Naive thymus-derived CD4-positive, alpha-beta T cell (primary cell): ENCODE data around the gene ISYNA1. TPM values are rescaled to one million over a fixed set of nuclear protein-coding genes. Genes with fewer than 3 reads are reported as not detected.
A peak's percentile ranks its signal among the peaks of the same experiment; 100 is the strongest.

Experiments used
- ATAC-seq: fragments of 150-1000 bp; cut with Tn5 transposase; 2 replicates; pipeline ENCODE4 v1.10.0; 2021; ENCODE audit warnings: mild to moderate bottlenecking, moderate library complexity
- CTCF ChIA-PET: fragments of 350-600 bp; sonication (Branson Sonifier 250); formaldehyde crosslinking; loops from one replicate; lab custom pipeline; 2021; ENCODE audit warnings: antibody characterized with exemption; lab: Charles Lee
- POLR2A ChIA-PET: fragments of 350-600 bp; sonication (Branson Sonifier 250); formaldehyde crosslinking; loops from one replicate; lab custom pipeline; 2021; ENCODE audit warnings: antibody characterized with exemption, inconsistent platforms; lab: Charles Lee
- DNase-seq, 9 donors: peaks; one replicate each; pipeline versions ENCODE4 v3.0.0 to v3.0.0-alpha.2; 2020 to 2022; ENCODE audit warnings: mixed read lengths in 1 of 9
- H3K27ac ChIP-seq: one replicate; pipeline ENCODE4 v1.7.0; 2013; ENCODE audit warnings: mild to moderate bottlenecking, low read depth, low read length, moderate library complexity
- H3K27me3 ChIP-seq, 2 donors: one replicate each; pipeline ENCODE4 v1.7.0; 2013; ENCODE audit warnings: low read length in 2 of 2, mild to moderate bottlenecking in 2 of 2, moderate library complexity in 2 of 2; ENCODE audit not compliant: control insufficient read depth in 2 of 2, insufficient read depth in 2 of 2
- H3K36me3 ChIP-seq, 3 experiments: 1 replicate in 2 of 3; 2 replicates in 1 of 3; pipeline ENCODE4 v1.7.0; 2013; ENCODE audit warnings: low read length in 3 of 3, mild to moderate bottlenecking in 3 of 3, moderate library complexity in 1 of 3; ENCODE audit not compliant: insufficient read depth in 3 of 3, control insufficient read depth in 2 of 3
- H3K4me1 ChIP-seq, 2 donors: one replicate each; pipeline ENCODE4 v1.7.0; 2013; ENCODE audit warnings: low read length in 2 of 2, mild to moderate bottlenecking in 2 of 2, moderate library complexity in 1 of 2; ENCODE audit not compliant: control insufficient read depth in 2 of 2, insufficient read depth in 2 of 2
- H3K4me3 ChIP-seq: 2 replicates; pipeline ENCODE4 v1.7.0; 2013; ENCODE audit warnings: mild to moderate bottlenecking, low read length
- H3K9me3 ChIP-seq, 3 experiments: 1 replicate in 2 of 3; 2 replicates in 1 of 3; pipeline ENCODE4 v1.7.0; 2013; ENCODE audit warnings: low read length in 3 of 3; ENCODE audit not compliant: control insufficient read depth in 2 of 3
- H3K27ac Mint-ChIP-seq, 9 donors: one replicate each; pipeline ENCODE4 v1.8.0; 2020 to 2022; ENCODE audit warnings: mixed read lengths in 9 of 9, mild to moderate bottlenecking in 8 of 9, moderate library complexity in 5 of 9, inconsistent platforms in 2 of 9
- H3K27me3 Mint-ChIP-seq, 5 donors: one replicate each; pipeline ENCODE4 v1.8.0; 2021 to 2022; ENCODE audit warnings: mixed read lengths in 5 of 5, mild to moderate bottlenecking in 1 of 5
- H3K36me3 Mint-ChIP-seq, 5 donors: one replicate each; pipeline ENCODE4 v1.8.0; 2020 to 2022; ENCODE audit warnings: mixed read lengths in 5 of 5, mild to moderate bottlenecking in 3 of 5, inconsistent platforms in 1 of 5
- H3K4me1 Mint-ChIP-seq, 7 donors: one replicate each; pipeline ENCODE4 v1.8.0; 2020 to 2022; ENCODE audit warnings: mixed read lengths in 7 of 7, mild to moderate bottlenecking in 3 of 7, inconsistent platforms in 1 of 7
- H3K4me3 Mint-ChIP-seq, 10 donors: one replicate each; pipeline ENCODE4 v1.8.0; 2020 to 2022; ENCODE audit warnings: mild to moderate bottlenecking in 10 of 10, mixed read lengths in 10 of 10, moderate library complexity in 6 of 10, inconsistent platforms in 2 of 10
- H3K9me3 Mint-ChIP-seq, 11 donors: one replicate each; pipeline ENCODE4 v1.8.0; 2020 to 2022; ENCODE audit warnings: mixed read lengths in 11 of 11, mild to moderate bottlenecking in 4 of 11, inconsistent platforms in 1 of 11, moderate library complexity in 1 of 11
- intact Hi-C, 2 donors: fragments of 100-400 bp; cut with micrococcal nuclease; formaldehyde crosslinking; loops; one replicate each; pipeline ENCODE4 v1.15.1; 2023
- polyA plus RNA-seq, 2 donors: library from polyadenylated mRNA; unstranded; fragments of 300-500 nt; fragmentation: Illumina TruSeq; gene quantifications; one replicate each; pipeline ENCODE4 v1.2.3, GENCODE V29; 2021
- total RNA-seq, 6 experiments: library from RNA in 5 of 6; stranded (reverse) in 5 of 6; gene quantifications; 1 replicate in 5 of 6; 2 replicates in 1 of 6; pipeline ENCODE4 v1.2.3 and lab custom pipeline; 2021 to 2026

The ISYNA1 gene
- total and polyA plus RNA-seq, 7 experiments from 2014 or later, result 9.5 to 42.5 (median 39.7) TPM

GRCh38 chr19:18475762-18476331 lies 37.9 kb upstream of the ISYNA1 start:
- intact Hi-C loops, result loop anchor here in 1 of 2 donors (10.0 kb wide), 1 partner anchor 99 kb away; the partner anchor contains the start of gene UBA52
- H3K36me3 Mint-ChIP-seq, result peaks cover 0 to 3% (median 3%) of the 10 kb centered on the region in 5 donors
- no peak for ATAC-seq
- Histone ChIP-seq H3K9me3 (no peaks in the 10 kb centered on the region), H3K27ac (no peak overlapping the region), H3K36me3 (peaks cover 0 to 12% (median 3%) of the 10 kb centered on the region in 3 experiments), H3K27me3 (no peaks in the 10 kb centered on the region), H3K4me1 (peaks cover 15 to 67% of the 10 kb centered on the region in 2 donors), H3K4me3 (no peak overlapping the region)
- CTCF ChIA-PET, result no interaction called here
- H3K27ac Mint-ChIP-seq, result peak overlapping the region in 3 of 9 donors; percentile 15 to 76 (median 71)
- H3K4me1 Mint-ChIP-seq, result peaks cover 37 to 62% (median 48%) of the 10 kb centered on the region in 7 donors
- no peak for DNase-seq
- H3K4me3 Mint-ChIP-seq, result peak overlapping the region in 1 of 10 donors; percentile 4
- POLR2A ChIA-PET, result interaction anchor here (0.6 to 0.7 kb wide), 2 partner anchors 23 to 34 kb away, joined by 4 to 5 read pairs; no protein-coding TSS in a partner anchor
- peaks cover 0 to 2% (median 0%) of the 10 kb centered on the region in 11 donors for H3K9me3 Mint-ChIP-seq
- H3K27me3 Mint-ChIP-seq, result no peaks in the 10 kb centered on the region

DNA sequence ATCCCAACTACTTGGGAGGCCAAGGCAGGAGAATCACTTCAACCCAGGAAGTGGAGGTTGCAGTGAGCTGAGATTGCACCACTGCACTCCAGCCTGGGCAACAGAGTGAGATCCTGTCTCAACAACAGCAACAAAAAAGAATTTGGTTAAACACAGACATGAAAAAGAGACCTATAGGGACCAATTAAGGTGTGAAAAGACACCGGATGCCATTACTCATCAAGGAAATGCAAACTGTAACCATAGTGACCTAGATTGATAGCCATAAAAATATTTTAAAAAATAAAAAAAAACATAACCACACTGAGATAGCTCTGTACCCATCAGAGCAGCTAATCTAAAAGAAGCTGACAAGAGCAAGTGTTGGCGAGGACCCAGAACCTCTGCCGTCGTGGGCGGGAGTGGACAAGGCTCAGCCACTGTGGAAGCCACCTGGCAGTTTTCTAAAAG lies 37.1 kb upstream of the ISYNA1 start:
- H3K27ac ChIP-seq, result no peak overlapping the region
- CTCF ChIA-PET, result no interaction called here

DNA sequence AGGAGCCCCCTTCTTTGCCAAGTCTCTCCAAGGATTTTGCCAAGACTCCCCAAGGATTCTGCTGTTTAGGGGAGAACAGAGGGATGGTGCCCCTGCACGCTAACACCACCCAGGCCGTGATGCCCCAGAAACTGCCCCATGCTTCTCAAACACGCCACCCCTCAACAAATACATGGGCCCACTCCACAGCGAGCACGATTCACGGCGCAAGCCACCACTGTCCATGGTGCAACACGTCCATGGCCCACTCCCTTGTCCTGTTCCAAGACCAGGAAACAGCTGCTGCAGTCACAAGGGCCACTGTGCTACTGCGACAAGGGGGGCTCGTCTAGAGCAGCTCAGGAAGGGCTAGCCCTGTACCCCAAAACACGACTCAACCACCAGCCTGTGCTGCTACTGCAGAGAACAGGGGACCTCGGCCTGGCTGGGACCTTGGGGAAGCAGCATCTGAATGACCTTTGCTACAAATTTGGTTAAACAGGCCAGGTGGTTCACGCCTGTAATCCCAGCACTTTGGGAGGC lies 36.5 kb upstream of the ISYNA1 start:
- Mint-ChIP-seq H3K4me1 (peaks cover 31 to 52% (median 38%) of the 10 kb centered on the region in 7 donors), H3K27me3 (no peaks in the 10 kb centered on the region), H3K27ac (peak overlapping the region in 2 of 9 donors; percentile 45 to 54), H3K9me3 (peaks cover 0 to 2% (median 0%) of the 10 kb centered on the region in 11 donors), H3K36me3 (peaks cover 0 to 3% (median 3%) of the 10 kb centered on the region in 5 donors), H3K4me3 (no peak overlapping the region)
- Histone ChIP-seq H3K9me3 (no peaks in the 10 kb centered on the region), H3K4me1 (peaks cover 10 to 66% of the 10 kb centered on the region in 2 donors), H3K36me3 (peaks cover 3 to 18% (median 4%) of the 10 kb centered on the region in 3 experiments), H3K27me3 (no peaks in the 10 kb centered on the region), H3K4me3 (no peak overlapping the region), H3K27ac (no peak overlapping the region)
- intact Hi-C loops, result loop anchor here in 1 of 2 donors (5.0 to 10.0 kb wide), 2 partner anchors 48 to 100 kb away; partner anchors contain the start of genes ELL and UBA52
- no peak for ATAC-seq
- CTCF ChIA-PET, result no interaction called here
- no peak for DNase-seq
- POLR2A ChIA-PET, result no interaction called here

More for the DNA sequence above, 37.1 kb upstream of the ISYNA1 start:
- DNase-seq, result no peak
- Mint-ChIP-seq H3K4me3 (peak overlapping the region in 2 of 10 donors; percentile 4 to 60), H3K4me1 (peaks cover 35 to 55% (median 41%) of the 10 kb centered on the region in 7 donors), H3K36me3 (peaks cover 0 to 3% (median 3%) of the 10 kb centered on the region in 5 donors), H3K27ac (peak overlapping the region in 3 of 9 donors; percentile 54 to 71 (median 58)), H3K27me3 (no peaks in the 10 kb centered on the region), H3K9me3 (peaks cover 0 to 2% (median 0%) of the 10 kb centered on the region in 11 donors)
- Histone ChIP-seq H3K4me3 (no peak overlapping the region), H3K4me1 (peaks cover 15 to 66% of the 10 kb centered on the region in 2 donors), H3K27me3 (no peaks in the 10 kb centered on the region), H3K9me3 (no peaks in the 10 kb centered on the region), H3K36me3 (peaks cover 3 to 18% (median 4%) of the 10 kb centered on the region in 3 experiments)
- POLR2A ChIA-PET, result interaction anchor here (0.6 to 0.7 kb wide), 2 partner anchors 24 to 35 kb away, joined by 4 to 5 read pairs; no protein-coding TSS in a partner anchor
- intact Hi-C loops, result loop anchor here in 1 of 2 donors (10.0 kb wide), 1 partner anchor 100 kb away; the partner anchor contains the start of gene UBA52
- peak; percentile 60 for ATAC-seq

GRCh38 chr19:18473706-18474087 lies 35.8 kb upstream of the ISYNA1 start:
- Mint-ChIP-seq H3K36me3 (peaks cover 0 to 3% (median 3%) of the 10 kb centered on the region in 5 donors), H3K27ac (peak overlapping the region in 2 of 9 donors; percentile 19 to 21), H3K4me3 (no peak overlapping the region), H3K9me3 (peaks cover 0 to 2% (median 0%) of the 10 kb centered on the region in 11 donors), H3K4me1 (peaks cover 24 to 45% (median 31%) of the 10 kb centered on the region in 7 donors), H3K27me3 (no peaks in the 10 kb centered on the region)
- POLR2A ChIA-PET, result no interaction called here
- Histone ChIP-seq H3K27ac (no peak overlapping the region), H3K36me3 (peaks cover 3 to 22% (median 4%) of the 10 kb centered on the region in 3 experiments), H3K4me3 (no peak overlapping the region), H3K9me3 (no peaks in the 10 kb centered on the region), H3K4me1 (peaks cover 2 to 59% of the 10 kb centered on the region in 2 donors), H3K27me3 (no peaks in the 10 kb centered on the region)
- CTCF ChIA-PET, result no interaction called here
- ATAC-seq (no peak), DNase-seq (no peak)
- intact Hi-C loops, result loop anchor here in 1 of 2 donors (5.0 to 10.0 kb wide), 2 partner anchors 49 to 101 kb away; partner anchors contain the start of genes ELL and UBA52

GRCh38 chr19:18473003-18473705 lies 35.2 kb upstream of the ISYNA1 start:
- no peaks in the 10 kb centered on the region for H3K9me3 ChIP-seq
- intact Hi-C loops, result loop anchor here in 1 of 2 donors (5.0 to 10.0 kb wide), 2 partner anchors 49 to 102 kb away; partner anchors contain the start of genes ELL and UBA52
- peaks cover 0 to 53% of the 10 kb centered on the region in 2 donors for H3K4me1 ChIP-seq
- H3K27me3 Mint-ChIP-seq, result no peaks in the 10 kb centered on the region
- H3K9me3 Mint-ChIP-seq, result peaks cover 0 to 2% (median 0%) of the 10 kb centered on the region in 11 donors
- H3K4me3 ChIP-seq, result no peak overlapping the region
- no peak for DNase-seq
- no peak overlapping the region for H3K4me3 Mint-ChIP-seq
- no peaks in the 10 kb centered on the region for H3K27me3 ChIP-seq
- CTCF ChIA-PET, result interaction anchor here (1.0 kb wide), 1 partner anchor 47 kb away, joined by 5 read pairs; no protein-coding TSS in a partner anchor
- H3K27ac ChIP-seq, result no peak overlapping the region
- peaks cover 0 to 3% (median 3%) of the 10 kb centered on the region in 5 donors for H3K36me3 Mint-ChIP-seq
- H3K36me3 ChIP-seq, result peaks cover 3 to 23% (median 4%) of the 10 kb centered on the region in 3 experiments
- ATAC-seq, result no peak
- peak overlapping the region in 3 of 9 donors; percentile 19 to 46 (median 33) for H3K27ac Mint-ChIP-seq
- POLR2A ChIA-PET, result no interaction called here
- H3K4me1 Mint-ChIP-seq, result peaks cover 24 to 44% (median 28%) of the 10 kb centered on the region in 7 donors

DNA sequence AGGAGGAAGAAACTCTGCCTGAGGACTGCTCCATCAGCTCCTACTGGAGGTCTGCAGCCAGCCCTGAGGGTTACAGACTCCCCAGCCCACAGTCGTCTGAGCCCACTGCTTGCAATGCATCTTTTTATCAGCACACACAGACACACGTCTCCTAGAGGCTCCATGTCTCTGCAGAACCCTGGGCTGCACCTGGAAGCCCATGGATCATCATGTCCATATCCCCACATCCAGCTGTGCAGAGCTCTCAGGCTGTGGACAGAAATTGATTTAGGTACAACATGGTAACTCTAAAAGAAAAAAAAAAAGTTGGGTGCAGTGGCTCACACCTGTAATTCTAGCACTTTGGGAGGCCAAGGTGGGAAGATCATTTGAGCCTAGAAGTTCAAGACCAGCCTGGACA lies 32.9 kb upstream of the ISYNA1 start:
- no peak overlapping the region for H3K4me3 ChIP-seq
- H3K27ac ChIP-seq, result no peak overlapping the region
- Mint-ChIP-seq H3K4me1 (peaks cover 7 to 27% (median 18%) of the 10 kb centered on the region in 7 donors), H3K27me3 (no peaks in the 10 kb centered on the region), H3K27ac (no peak overlapping the region), H3K9me3 (peaks cover 0 to 2% (median 0%) of the 10 kb centered on the region in 11 donors), H3K4me3 (no peak overlapping the region), H3K36me3 (peaks cover 0 to 3% (median 0%) of the 10 kb centered on the region in 5 donors)
- no peak for DNase-seq
- H3K9me3 ChIP-seq, result no peaks in the 10 kb centered on the region
- ATAC-seq, result no peak
- ChIA-PET CTCF (interaction anchor here (0.6 to 2.0 kb wide), 2 partner anchors 377 to 671 kb away, joined by 3 to 6 read pairs; no protein-coding TSS in a partner anchor), POLR2A (no interaction called here)
- intact Hi-C loops, result loop anchor here in 1 of 2 donors (1.0 to 10.0 kb wide), 3 partner anchors 52 to 377 kb away; partner anchors contain the start of genes ELL and UBA52
- peaks cover 3 to 28% (median 4%) of the 10 kb centered on the region in 3 experiments for H3K36me3 ChIP-seq
- peaks cover 0 to 33% of the 10 kb centered on the region in 2 donors for H3K4me1 ChIP-seq
- no peaks in the 10 kb centered on the region for H3K27me3 ChIP-seq
